NT2/D1 (cell line): ENCODE results near the gene CCDC32.

Experiments used
- DNase-seq: peaks from one replicate; pipeline ENCODE4 v3.0.0-alpha.2; 2011; ENCODE audit warnings: low read depth, low spot score
- H3K27me3 ChIP-seq: 2 replicates; pipeline ENCODE4 v1.6.0; 2011; ENCODE audit warnings: mild to moderate bottlenecking; ENCODE audit not compliant: insufficient read length, insufficient read depth
- H3K36me3 ChIP-seq: 2 replicates; pipeline ENCODE4 v1.6.1; 2011; ENCODE audit warnings: mild to moderate bottlenecking, low read length, mixed read lengths; ENCODE audit not compliant: insufficient read depth, insufficient read length
- H3K4me1 ChIP-seq: 2 replicates; pipeline ENCODE4 v1.5.1; 2011; ENCODE audit not compliant: insufficient read depth, insufficient read length
- H3K4me3 ChIP-seq: 2 replicates; pipeline ENCODE4 v1.5.1; 2011; ENCODE audit warnings: low read depth; ENCODE audit not compliant: insufficient read length
- H3K9ac ChIP-seq: 2 replicates; pipeline ENCODE4 v1.6.0; 2011; ENCODE audit warnings: low read depth; ENCODE audit not compliant: insufficient read length
- H3K9me3 ChIP-seq: 2 replicates; pipeline ENCODE4 v1.5.1; 2011; ENCODE audit warnings: mild to moderate bottlenecking, low read length; ENCODE audit not compliant: insufficient read depth
- SUZ12 ChIP-seq: IDR thresholded peaks from 2 replicates; pipeline ENCODE4 v1.6.1; 2011; ENCODE audit not compliant: insufficient read length, insufficient read depth; ENCODE audit errors: extremely low read depth
- YY1 ChIP-seq: IDR thresholded peaks from 2 replicates; pipeline ENCODE4 v1.6.1; 2011; ENCODE audit not compliant: insufficient read length, insufficient read depth
- ZNF274 ChIP-seq: IDR thresholded peaks from 2 replicates; pipeline ENCODE4 v1.6.1; 2011; ENCODE audit warnings: mild to moderate bottlenecking, low read depth, low read length

Gene CCDC32

GRCh38 chr15:40511472-40512133 lies 53.2 kb downstream of the CCDC32 start:
- H3K27me3 ChIP-seq = peaks cover 59% of the 10 kb centered on the region
- peak; percentile 38 for DNase-seq
- H3K4me1 ChIP-seq = no peaks in the 10 kb centered on the region
- no peaks in the 10 kb centered on the region for H3K9me3 ChIP-seq
- peak overlapping the region; percentile 49 for H3K4me3 ChIP-seq
- H3K9ac ChIP-seq = peak overlapping the region; percentile 70
- TF ChIP-seq ZNF274 = no peak
- no peak for TF ChIP-seq YY1
- no peak for TF ChIP-seq SUZ12
- no peaks in the 10 kb centered on the region for H3K36me3 ChIP-seq

GRCh38 chr15:40511093-40511471 lies 53.8 kb downstream of the CCDC32 start:
- DNase-seq = no peak
- Histone ChIP-seq H3K36me3 (no peaks in the 10 kb centered on the region), H3K9ac (peak overlapping the region; percentile 70), H3K27me3 (peaks cover 60% of the 10 kb centered on the region), H3K9me3 (no peaks in the 10 kb centered on the region), H3K4me1 (no peaks in the 10 kb centered on the region), H3K4me3 (peak overlapping the region; percentile 49)
- no peak for TF ChIP-seq SUZ12
- no peak for TF ChIP-seq YY1

GRCh38 chr15:40510201-40510600 lies 54.6 kb downstream of the CCDC32 start:
- TF ChIP-seq ZNF274 = no peak
- no peak for TF ChIP-seq YY1
- no peak for TF ChIP-seq SUZ12
- peaks cover 60% of the 10 kb centered on the region for H3K27me3 ChIP-seq
- no peak overlapping the region for H3K4me3 ChIP-seq
- H3K4me1 ChIP-seq = no peaks in the 10 kb centered on the region
- no peak for DNase-seq
- H3K9me3 ChIP-seq = no peaks in the 10 kb centered on the region
- H3K9ac ChIP-seq = no peak overlapping the region
- H3K36me3 ChIP-seq = no peaks in the 10 kb centered on the region

GRCh38 chr15:40508216-40508615 lies 56.6 kb downstream of the CCDC32 start:
- Histone ChIP-seq H3K9me3 (no peaks in the 10 kb centered on the region), H3K36me3 (no peaks in the 10 kb centered on the region), H3K4me3 (no peak overlapping the region), H3K27me3 (peaks cover 53% of the 10 kb centered on the region), H3K9ac (no peak overlapping the region), H3K4me1 (no peaks in the 10 kb centered on the region)
- no peak for DNase-seq
- TF ChIP-seq SUZ12 (no peak), ZNF274 (no peak), YY1 (no peak)

GRCh38 chr15:40506964-40507571 lies 57.8 kb downstream of the CCDC32 start:
- TF ChIP-seq SUZ12 (no peak), ZNF274 (no peak), YY1 (no peak)

More at GRCh38 chr15:40506964-40507571, 57.8 kb downstream of the CCDC32 start:
- no peaks in the 10 kb centered on the region for H3K4me1 ChIP-seq
- H3K27me3 ChIP-seq = peaks cover 42% of the 10 kb centered on the region
- H3K9ac ChIP-seq = peak overlapping the region; percentile 81
- H3K9me3 ChIP-seq = no peaks in the 10 kb centered on the region
- peak overlapping the region; percentile 32 for H3K4me3 ChIP-seq
- no peaks in the 10 kb centered on the region for H3K36me3 ChIP-seq
- peak; percentile 57 for DNase-seq
